Testis (tissue), 3 donors: ENCODE measurements around the gene EFNA2. TPM values are rescaled to one million over a fixed set of nuclear protein-coding genes. Genes with fewer than 3 reads are reported as not detected.
"Not testable (repeated sequence)": the region's sequence is repeated elsewhere in the genome, so short reads cannot be mapped to it uniquely, and the experiment has no call there.

Experiments
- DNase-seq: peaks from one replicate; pipeline ENCODE4 v3.0.0-alpha.2; 2019
- H3K27ac ChIP-seq, 2 donors: fragments of 200-600 bp; sonication (generic); one replicate each; pipeline ENCODE4 v1.5.1; 2019
- H3K27me3 ChIP-seq: fragments of 200-600 bp; sonication (generic); one replicate; pipeline ENCODE4 v1.5.1; 2019
- H3K36me3 ChIP-seq: fragments of 200-600 bp; sonication (generic); one replicate; pipeline ENCODE4 v1.5.1; 2017; ENCODE audit warnings: low read depth; ENCODE audit errors: missing control alignments
- H3K4me1 ChIP-seq: fragments of 200-600 bp; sonication (generic); one replicate; pipeline ENCODE4 v1.5.1; 2019
- H3K4me3 ChIP-seq, 2 donors: fragments of 200-600 bp; sonication (generic); one replicate each; pipeline ENCODE4 v1.5.1; 2017 to 2019
- H3K9me3 ChIP-seq: fragments of 200-600 bp; sonication (generic); one replicate; pipeline ENCODE4 v1.5.1; 2017
- POLR2A ChIP-seq: fragments of 450-650 bp; IDR thresholded peaks from one replicate; pipeline ENCODE4 v1.6.1; 2017; ENCODE audit warnings: antibody characterized with exemption, mild to moderate bottlenecking, moderate library complexity
- WGBS, 2 donors: methylation state at CpG; one replicate each; pipeline ENCODE4 v1.1.5; 2018; 5-methylcytosine and 5-hydroxymethylcytosine counted together
- intact Hi-C: fragments of 100-400 bp; cut with DNase I; formaldehyde crosslinking; loops from one replicate; pipeline ENCODE4 v1.15.1; 2023; ENCODE audit warnings: low total_unique reads
- polyA plus RNA-seq: library from polyadenylated mRNA; stranded (reverse); fragments of 350-450 nt; fragmentation: Illumina TruSeq; extraction: RNeasy Lipid Tissue Mini Kit (QIAGEN cat#74804); gene quantifications from one replicate; pipeline ENCODE4 v1.2.3, GENCODE V29; 2014; ENCODE audit warnings: low read depth, low replicate concordance; ENCODE audit not compliant: insufficient read depth
- total RNA-seq, 2 donors: library from RNA; depleted of rRNA; stranded (reverse); fragments of >200 nt; gene quantifications; one replicate each; pipeline ENCODE4 v1.2.3, GENCODE V29; 2016
- TF ChIP-seq, protein P1 (sequence below), 3 experiments: fragments of 450-650 bp in 2 of 3; fragments of 200-600 bp in 1 of 3; sonication (generic) in 1 of 3; IDR thresholded peaks; one replicate each; pipeline ENCODE4 v1.5.1; 2016 to 2019; ENCODE audit warnings: antibody characterized with exemption in 3 of 3, mild to moderate bottlenecking in 2 of 3, moderate library complexity in 1 of 3

Gene EFNA2
- total and polyA plus RNA-seq, 3 donors from 2014 or later = 0.61 to 2.9 (median 1.5) TPM

DNA sequence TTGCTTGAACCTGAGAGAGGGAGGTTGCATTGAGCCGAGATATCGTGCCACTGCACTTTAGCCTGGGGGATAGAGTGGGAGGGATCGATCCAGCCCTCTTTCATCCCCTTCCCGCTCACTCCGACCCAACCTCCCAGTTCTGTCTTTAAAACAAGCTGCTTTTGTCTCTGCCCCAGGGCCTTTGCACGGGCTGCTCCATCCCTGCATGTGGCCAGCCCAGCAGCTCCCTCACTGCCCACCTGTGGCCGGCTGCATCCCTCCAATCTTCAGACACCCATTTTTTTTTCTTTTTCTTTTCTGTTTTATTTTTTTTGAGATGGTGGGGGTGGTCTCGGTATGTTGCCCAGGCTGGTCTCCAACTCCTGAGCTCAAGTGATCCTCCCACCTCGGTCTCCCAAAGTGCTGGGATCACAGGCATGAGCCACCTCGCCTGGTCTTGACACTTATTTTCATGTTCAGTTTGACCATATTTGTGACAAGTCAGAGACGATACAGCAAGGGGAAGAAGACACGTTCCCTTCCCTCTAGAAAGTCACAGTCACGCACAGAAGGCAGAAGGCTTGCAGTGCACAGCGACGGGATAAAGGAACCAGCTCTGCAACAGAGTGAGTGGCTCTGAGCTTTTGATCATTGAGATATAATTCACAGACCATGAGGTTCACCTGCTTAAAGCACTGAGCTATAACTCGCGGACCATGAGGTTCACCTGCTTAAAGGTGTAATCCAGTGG is 31.8 kb downstream of the EFNA2 start:
- H3K4me1 ChIP-seq = no peaks in the 10 kb centered on the region
- H3K4me3 ChIP-seq = no peak overlapping the region
- H3K9me3 ChIP-seq = no peaks in the 10 kb centered on the region
- no peak for DNase-seq
- H3K27me3 ChIP-seq = no peaks in the 10 kb centered on the region
- no peak overlapping the region for H3K27ac ChIP-seq
- 77 to 79% methylated on average over 17 of the region's 17 CpGs for WGBS, 2 donors
- intact Hi-C loops = no loop called here
- H3K36me3 ChIP-seq = no peaks in the 10 kb centered on the region
- TF ChIP-seq, protein P1, sequence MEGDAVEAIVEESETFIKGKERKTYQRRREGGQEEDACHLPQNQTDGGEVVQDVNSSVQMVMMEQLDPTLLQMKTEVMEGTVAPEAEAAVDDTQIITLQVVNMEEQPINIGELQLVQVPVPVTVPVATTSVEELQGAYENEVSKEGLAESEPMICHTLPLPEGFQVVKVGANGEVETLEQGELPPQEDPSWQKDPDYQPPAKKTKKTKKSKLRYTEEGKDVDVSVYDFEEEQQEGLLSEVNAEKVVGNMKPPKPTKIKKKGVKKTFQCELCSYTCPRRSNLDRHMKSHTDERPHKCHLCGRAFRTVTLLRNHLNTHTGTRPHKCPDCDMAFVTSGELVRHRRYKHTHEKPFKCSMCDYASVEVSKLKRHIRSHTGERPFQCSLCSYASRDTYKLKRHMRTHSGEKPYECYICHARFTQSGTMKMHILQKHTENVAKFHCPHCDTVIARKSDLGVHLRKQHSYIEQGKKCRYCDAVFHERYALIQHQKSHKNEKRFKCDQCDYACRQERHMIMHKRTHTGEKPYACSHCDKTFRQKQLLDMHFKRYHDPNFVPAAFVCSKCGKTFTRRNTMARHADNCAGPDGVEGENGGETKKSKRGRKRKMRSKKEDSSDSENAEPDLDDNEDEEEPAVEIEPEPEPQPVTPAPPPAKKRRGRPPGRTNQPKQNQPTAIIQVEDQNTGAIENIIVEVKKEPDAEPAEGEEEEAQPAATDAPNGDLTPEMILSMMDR (IDR thresholded peaks at IDR 0.05) = no peak
- TF ChIP-seq POLR2A = no peak

DNA sequence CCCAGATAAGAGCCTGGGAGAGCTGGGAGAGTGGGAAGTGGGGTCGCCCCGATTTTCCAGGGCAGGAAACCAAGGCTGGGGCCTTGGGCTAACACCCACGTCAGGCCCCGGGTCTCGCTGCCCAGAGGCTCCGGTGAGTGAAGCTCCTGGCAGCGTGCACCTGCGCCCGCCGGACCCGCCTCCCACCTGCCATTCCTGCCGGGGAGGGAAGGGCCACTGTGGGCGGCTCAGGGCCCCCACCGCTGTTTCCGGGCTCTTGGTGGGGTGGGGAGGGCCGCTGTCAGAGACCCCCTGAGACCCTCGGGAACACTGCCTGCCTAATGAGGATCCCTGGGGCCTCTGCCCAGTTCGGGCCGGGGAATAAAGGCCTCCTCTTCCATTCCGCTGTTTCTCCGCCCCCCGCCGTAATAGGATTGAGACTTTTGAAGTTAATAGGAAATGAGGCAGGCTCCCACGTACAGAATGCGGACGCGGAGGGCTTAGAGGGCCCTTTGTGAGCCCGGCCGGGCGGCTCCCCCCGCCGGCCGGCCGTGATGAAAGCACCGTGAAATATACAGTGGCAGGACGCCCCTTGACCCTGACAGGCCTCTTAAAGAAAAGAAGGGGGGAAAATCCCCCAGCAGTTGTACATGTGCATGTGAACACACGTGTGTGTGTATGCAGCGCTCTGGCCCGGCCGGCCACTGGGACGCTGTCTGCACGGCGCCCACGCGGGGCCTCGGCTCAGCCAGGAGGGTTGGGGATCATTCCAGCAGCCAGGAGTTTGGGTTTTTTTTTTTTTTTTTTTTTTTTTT is 33.2 kb downstream of the EFNA2 start:
- Histone ChIP-seq H3K27ac (no peak overlapping the region), H3K4me1 (no peaks in the 10 kb centered on the region), H3K36me3 (no peaks in the 10 kb centered on the region), H3K27me3 (no peaks in the 10 kb centered on the region), H3K4me3 (no peak overlapping the region), H3K9me3 (no peaks in the 10 kb centered on the region)
- intact Hi-C loops = no loop called here
- TF ChIP-seq POLR2A = no peak
- TF ChIP-seq, protein P1 (IDR thresholded peaks at IDR 0.05) = no peak
- DNase-seq = no peak
- WGBS, 2 donors = 19 to 36% methylated on average over 24 to 43 of the region's 46 CpGs

DNA sequence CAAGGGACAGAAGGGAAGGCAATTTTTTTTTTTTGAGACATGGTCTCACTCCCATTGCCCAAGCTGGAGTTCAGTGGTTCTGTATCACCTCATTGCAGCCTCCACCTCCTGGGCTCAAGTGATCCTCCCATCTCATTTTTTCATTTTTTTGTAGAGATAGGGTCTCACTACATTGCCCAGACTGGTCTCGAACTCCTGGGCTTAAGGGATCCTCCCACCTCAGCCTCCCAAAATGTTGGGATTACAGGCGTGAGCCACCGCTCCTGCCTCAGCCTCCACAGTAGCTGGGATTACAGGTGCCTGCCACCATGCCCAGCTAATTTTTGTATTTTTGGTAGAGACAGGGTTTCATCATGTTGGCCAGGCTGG is 34.6 kb downstream of the EFNA2 start:
- H3K27ac ChIP-seq, H3K4me1 ChIP-seq, intact Hi-C loops, DNase-seq, H3K9me3 ChIP-seq, H3K36me3 ChIP-seq, H3K27me3 ChIP-seq, H3K4me3 ChIP-seq: not testable (repeated sequence)
- WGBS, 2 donors = 90 to 94% methylated on average over 3 of the region's 3 CpGs

DNA sequence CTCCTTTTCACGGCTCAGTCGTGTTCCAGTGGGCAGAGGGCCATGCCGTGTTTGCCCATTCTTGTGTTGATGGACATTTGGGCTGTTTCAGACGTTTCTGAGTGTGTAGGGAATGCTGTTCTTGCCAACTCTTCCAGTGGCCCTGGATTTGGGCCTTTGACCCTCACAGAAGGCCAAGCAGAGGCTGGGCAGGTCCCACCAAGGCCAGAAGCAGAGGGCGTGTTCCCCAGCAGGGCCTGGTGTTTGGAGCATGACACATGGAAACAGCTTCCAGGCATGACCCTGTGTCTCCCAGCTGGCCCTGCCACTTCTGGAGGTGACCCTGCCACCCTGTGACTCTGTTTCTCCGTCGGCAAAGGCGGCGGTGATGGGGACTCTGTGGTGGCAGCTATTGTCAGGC is 35.9 kb downstream of the EFNA2 start:
- no peaks in the 10 kb centered on the region for H3K27me3 ChIP-seq
- H3K27ac ChIP-seq = no peak overlapping the region
- no peak overlapping the region for H3K4me3 ChIP-seq
- 84 to 87% methylated on average over 9 of the region's 9 CpGs for WGBS, 2 donors
- H3K36me3 ChIP-seq = no peaks in the 10 kb centered on the region
- no peak for DNase-seq
- intact Hi-C loops = no loop called here
- peaks cover 8% of the 10 kb centered on the region for H3K4me1 ChIP-seq
- H3K9me3 ChIP-seq = no peaks in the 10 kb centered on the region
- TF ChIP-seq POLR2A = no peak
- TF ChIP-seq, protein P1 (IDR thresholded peaks at IDR 0.05) = no peak

DNA sequence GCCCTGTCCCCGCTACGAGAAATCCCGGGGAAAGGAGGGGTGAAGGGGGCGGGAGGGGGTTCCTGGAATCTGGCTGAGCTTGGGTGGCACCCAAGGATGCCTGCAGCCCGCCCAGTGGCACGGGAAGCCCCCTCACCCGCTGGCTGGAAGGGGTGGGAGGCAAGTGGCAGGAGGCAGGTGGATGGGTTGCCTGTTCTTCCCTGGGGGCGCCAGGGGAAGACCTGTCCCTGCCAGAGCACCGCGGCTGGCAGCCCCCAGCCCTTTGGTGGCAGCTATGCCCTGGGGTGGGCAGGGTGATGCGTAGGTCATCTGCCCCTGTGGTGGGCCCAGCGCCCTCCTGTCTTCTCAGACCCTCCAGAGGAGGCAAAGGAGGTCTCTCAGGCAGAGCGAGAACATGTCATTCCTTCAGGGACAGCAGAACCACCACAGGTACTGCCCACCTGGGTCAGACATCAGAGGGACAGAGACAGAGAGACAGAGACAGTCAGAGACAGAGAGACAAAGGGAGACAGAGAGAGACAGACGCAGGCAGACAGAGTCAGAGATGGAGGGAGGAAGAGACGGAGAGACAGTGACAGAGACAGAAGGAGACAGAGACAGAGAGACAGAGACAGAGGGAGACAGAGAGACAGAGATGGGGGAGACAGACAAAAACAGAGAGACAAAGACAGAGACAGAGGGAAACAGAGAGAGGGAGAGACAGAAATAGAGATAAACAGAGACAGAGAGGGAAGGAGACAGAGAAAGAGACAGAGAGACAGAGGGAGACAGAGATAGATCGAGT is 36.7 kb downstream of the EFNA2 start:
- Histone ChIP-seq H3K27ac (no peak overlapping the region), H3K27me3 (no peaks in the 10 kb centered on the region), H3K4me3 (no peak overlapping the region), H3K36me3 (no peaks in the 10 kb centered on the region), H3K9me3 (no peaks in the 10 kb centered on the region), H3K4me1 (peaks cover 8% of the 10 kb centered on the region)
- no peak for DNase-seq
- intact Hi-C loops = no loop called here
- TF ChIP-seq, protein P1 (IDR thresholded peaks at IDR 0.05) = no peak
- TF ChIP-seq POLR2A = no peak
- WGBS, 2 donors = 91 to 93% methylated on average over 8 to 14 of the region's 16 CpGs
